GM12891 (cell line): ENCODE results near the gene UIMC1.

Source experiments
- PAX5 ChIP-seq: IDR thresholded peaks from 2 replicates; pipeline ENCODE4 v1.6.1; 2011; ENCODE audit warnings: low read length, moderate library complexity, mild to moderate bottlenecking; ENCODE audit not compliant: insufficient read depth, severe bottlenecking
- POLR2A ChIP-seq: IDR thresholded peaks from 2 replicates; pipeline ENCODE4 v1.6.1; 2011; ENCODE audit warnings: low read depth, low read length, control low read depth
- POLR2AphosphoS5 ChIP-seq: IDR thresholded peaks from 2 replicates; pipeline ENCODE4 v1.6.1; 2011; ENCODE audit warnings: low read depth, low read length, control low read depth
- POU2F2 ChIP-seq: IDR thresholded peaks from 2 replicates; pipeline ENCODE4 v1.6.1; 2011; ENCODE audit warnings: low read depth, mild to moderate bottlenecking, control low read depth, low read length, moderate library complexity
- SPI1 ChIP-seq: IDR thresholded peaks from 2 replicates; pipeline ENCODE4 v1.6.1; 2011; ENCODE audit warnings: low read depth, low read length, control low read depth
- TAF1 ChIP-seq: IDR thresholded peaks from 2 replicates; pipeline ENCODE4 v1.6.1; 2011; ENCODE audit warnings: low read depth, low read length, control low read depth

- TF ChIP-seq SPI1 (no peak), PAX5 (no peak), TAF1 (no peak), POLR2A (no peak), POLR2AphosphoS5 (no peak), POU2F2 (no peak)
These were observed 140.6 kb downstream of the UIMC1 start for GRCh38 chr5:176865964-176866363.
